Neural cell (in vitro differentiated cells): ENCODE results near the gene GDF9. TPM values are rescaled to one million over a fixed set of nuclear protein-coding genes. Genes with fewer than 3 reads are reported as not detected.

ENCODE experiments used
- H2AFZ ChIP-seq: fragments of 200-600, 300-800 bp; sonication (generic), shearing (Covaris generic); 2 replicates; pipeline ENCODE4 v1.6.0; 2014; ENCODE audit warnings: low read depth, mild to moderate bottlenecking, antibody characterized with exemption, low read length, moderate library complexity
- H3F3A ChIP-seq: fragments of 200-600 bp; shearing (Covaris generic); 2 replicates; pipeline ENCODE4 v1.6.1; 2016; ENCODE audit warnings: mild to moderate bottlenecking, moderate library complexity, mixed read lengths, antibody characterized with exemption, low read length; ENCODE audit not compliant: insufficient read depth, poor library complexity, severe bottlenecking
- H3K27ac ChIP-seq: fragments of 200-600, 300-800 bp; sonication (generic), shearing (Covaris generic); 2 replicates; pipeline ENCODE4 v1.5.1; 2014; ENCODE audit warnings: mild to moderate bottlenecking, low read length, moderate library complexity
- H3K27me3 ChIP-seq: fragments of 300-800, 200-600 bp; sonication (generic), shearing (Covaris generic); 2 replicates; pipeline ENCODE4 v1.6.0; 2014; ENCODE audit warnings: mild to moderate bottlenecking, low read depth, low read length, moderate library complexity; ENCODE audit not compliant: insufficient read depth
- H3K36me3 ChIP-seq: fragments of 300-800, 200-600 bp; sonication (generic), shearing (Covaris generic); 2 replicates; pipeline ENCODE4 v1.5.1; 2014; ENCODE audit warnings: mild to moderate bottlenecking, antibody characterized with exemption, low read length, moderate library complexity; ENCODE audit not compliant: insufficient read depth
- H3K4me2 ChIP-seq: fragments of 300-800, 200-600 bp; sonication (generic), shearing (Covaris generic); 2 replicates; pipeline ENCODE4 v1.6.0; 2014; ENCODE audit warnings: mild to moderate bottlenecking, low read length
- H3K4me3 ChIP-seq: fragments of 300-800, 200-600 bp; sonication (generic), shearing (Covaris generic); 2 replicates; pipeline ENCODE4 v1.5.1; 2014; ENCODE audit warnings: mild to moderate bottlenecking, low read length, moderate library complexity
- H3K79me2 ChIP-seq: fragments of 200-600 bp; shearing (Covaris generic); replicated peaks from 2 replicates; pipeline ENCODE4 v1.6.0; 2014; ENCODE audit warnings: mild to moderate bottlenecking, low read length, moderate library complexity; ENCODE audit not compliant: insufficient read depth
- H3K9ac ChIP-seq: fragments of 300-800, 200-600 bp; sonication (generic), shearing (Covaris generic); 2 replicates; pipeline ENCODE4 v1.6.1; 2016; ENCODE audit warnings: mild to moderate bottlenecking, low read length, mixed read lengths
- H3K9me2 ChIP-seq: fragments of 200-600 bp; shearing (Covaris generic); 2 replicates; pipeline ENCODE4 v1.6.1; 2016; ENCODE audit warnings: mild to moderate bottlenecking, low read length, mixed read lengths; ENCODE audit not compliant: insufficient read depth
- H3K9me3 ChIP-seq: fragments of 200-600, 300-800 bp; sonication (generic), shearing (Covaris generic); 2 replicates; pipeline ENCODE4 v1.6.1; 2016; ENCODE audit warnings: mild to moderate bottlenecking, mixed run types, low read length, moderate library complexity, mixed read lengths
- H4K20me1 ChIP-seq: fragments of 200-600 bp; shearing (Covaris generic); 2 replicates; pipeline ENCODE4 v1.6.1; 2016; ENCODE audit warnings: mild to moderate bottlenecking, mixed run types; ENCODE audit not compliant: insufficient read depth
- CTCF ChIP-seq: fragments of 450-650 bp; IDR thresholded peaks from 2 replicates; pipeline ENCODE4 v1.5.1; 2014; ENCODE audit warnings: antibody characterized with exemption, mild to moderate bottlenecking, moderate library complexity; ENCODE audit not compliant: poor library complexity, severe bottlenecking
- EP300 ChIP-seq: fragments of 450-650 bp; conservative IDR thresholded peaks from 2 replicates; pipeline ENCODE4 v1.6.1; 2014; ENCODE audit warnings: antibody characterized with exemption, mild to moderate bottlenecking, moderate library complexity; ENCODE audit not compliant: poor library complexity, severe bottlenecking
- EZH2 ChIP-seq: fragments of 200-600, 300-800 bp; shearing (Covaris generic), sonication (generic); IDR thresholded peaks from 2 replicates; pipeline ENCODE4 v1.6.1; 2014; ENCODE audit warnings: antibody characterized with exemption, low read length, borderline replicate concordance, mild to moderate bottlenecking; ENCODE audit not compliant: insufficient read depth, poor library complexity, severe bottlenecking
- MXI1 ChIP-seq: fragments of 450-650 bp; conservative IDR thresholded peaks from 2 replicates; pipeline ENCODE4 v1.6.1; 2014; ENCODE audit warnings: antibody characterized with exemption, mild to moderate bottlenecking; ENCODE audit not compliant: poor library complexity, severe bottlenecking
- POLR2AphosphoS5 ChIP-seq: IDR thresholded peaks from 2 replicates; pipeline ENCODE4 v1.6.1; 2012
- RAD21 ChIP-seq: fragments of 450-650 bp; conservative IDR thresholded peaks from 2 replicates; pipeline ENCODE4 v1.6.1; 2014; ENCODE audit warnings: antibody characterized with exemption, mild to moderate bottlenecking, moderate library complexity
- REST ChIP-seq: IDR thresholded peaks from 2 replicates; pipeline ENCODE4 v1.6.1; 2012; ENCODE audit warnings: borderline replicate concordance
- SMC3 ChIP-seq: fragments of 450-650 bp; conservative IDR thresholded peaks from 2 replicates; pipeline ENCODE4 v1.6.1; 2014; ENCODE audit warnings: antibody characterized with exemption, mild to moderate bottlenecking, moderate library complexity; ENCODE audit not compliant: poor library complexity
- TAF1 ChIP-seq: IDR thresholded peaks from 2 replicates; pipeline ENCODE4 v1.6.1; 2012; ENCODE audit warnings: low read depth
- polyA plus RNA-seq: library from polyadenylated mRNA; depleted of rRNA; stranded (reverse); fragments of >200 nt; gene quantifications from 2 replicates; pipeline ENCODE4 v1.2.3, GENCODE V29; 2014

The GDF9 gene
- polyA plus RNA-seq, 1 donor from 2014 or later = 5.1 TPM

GRCh38 chr5:132825033-132825833 lies 41.0 kb downstream of the GDF9 start:
- Histone ChIP-seq H3K9me3 (no peaks in the 10 kb centered on the region), H3K36me3 (no peaks in the 10 kb centered on the region), H3K27me3 (peaks cover 72% of the 10 kb centered on the region), H3K4me2 (no peak overlapping the region), H4K20me1 (no peaks in the 10 kb centered on the region), H3K4me3 (no peak overlapping the region), H3K27ac (no peak overlapping the region), H2AFZ (no peak overlapping the region), H3K9me2 (no peaks in the 10 kb centered on the region), H3F3A (no peaks in the 10 kb centered on the region), H3K79me2 (no peaks in the 10 kb centered on the region), H3K9ac (no peak overlapping the region)
- TF ChIP-seq CTCF (no peak), EZH2 (no peak), MXI1 (no peak), TAF1 (no peak), POLR2AphosphoS5 (no peak), REST (no peak), RAD21 (no peak), SMC3 (no peak), EP300 (no peak)

- peaks cover 64% of the 10 kb centered on the region for H3K27me3 ChIP-seq
- TF ChIP-seq SMC3 (no peak), MXI1 (no peak), REST (no peak), EP300 (no peak), TAF1 (no peak), EZH2 (no peak), POLR2AphosphoS5 (no peak), CTCF (no peak)
- no peaks in the 10 kb centered on the region for H4K20me1 ChIP-seq
- H3K4me2 ChIP-seq = no peak overlapping the region
- H3K36me3 ChIP-seq = no peaks in the 10 kb centered on the region
- H3K9me3 ChIP-seq = no peaks in the 10 kb centered on the region
- H2AFZ ChIP-seq = no peak overlapping the region
- no peaks in the 10 kb centered on the region for H3F3A ChIP-seq
- H3K27ac ChIP-seq = no peak overlapping the region
- H3K9ac ChIP-seq = no peak overlapping the region
- no peaks in the 10 kb centered on the region for H3K79me2 ChIP-seq
- no peak overlapping the region for H3K4me3 ChIP-seq
- H3K9me2 ChIP-seq = no peaks in the 10 kb centered on the region
These were observed 41.8 kb downstream of the GDF9 start for GRCh38 chr5:132824426-132824825.
